ENCODE measurements around the gene CCDC68. TPM values are rescaled to one million over a fixed set of nuclear protein-coding genes. Genes with fewer than 3 reads are reported as not detected.

The CCDC68 gene
- total RNA-seq, 2 experiments from 2014 or later, result not detected

- ChIA-PET POLR2A (no interaction called here), CTCF (no interaction called here)
- Mint-ChIP-seq H3K4me3 (no peak overlapping the region), H3K9me3 (no peaks in the 10 kb centered on the region), H3K27ac (no peak overlapping the region), H3K4me1 (ENCODE audit: low read depth) (no peaks in the 10 kb centered on the region), H3K36me3 (ENCODE audit: low read depth) (no peaks in the 10 kb centered on the region), H3K27me3 (no peaks in the 10 kb centered on the region)
- Histone ChIP-seq H3K27me3 (ENCODE audit: control insufficient read depth in 1 of 2, insufficient read depth in 2 of 2, low read length in 2 of 2) (no peaks in the 10 kb centered on the region), H3K27ac (ENCODE audit: low read depth in 1 of 2, low read length in 2 of 2) (no peak overlapping the region), H3K4me3 (ENCODE audit: low read length) (no peak overlapping the region), H3K9me3 (ENCODE audit: control insufficient read depth in 1 of 2, insufficient read depth in 1 of 2, low read length in 2 of 2) (no peaks in the 10 kb centered on the region), H3K4me1 (ENCODE audit: insufficient read depth, low read length) (no peaks in the 10 kb centered on the region), H3K36me3 (ENCODE audit: insufficient read depth, low read length) (no peaks in the 10 kb centered on the region)
- intact Hi-C loops (cut with DNase I, micrococcal nuclease), result no loop called here
- TF ChIP-seq CTCF (IDR thresholded peaks at IDR 0.05), result no peak
- no peak for DNase-seq
- no peak for ATAC-seq (ENCODE audit: poor library complexity)
Observed at GRCh38 chr18:54932472-54932871, 26.8 kb downstream of the CCDC68 start.

- intact Hi-C loops (cut with DNase I, micrococcal nuclease), result no loop called here
- no peak for TF ChIP-seq CTCF (IDR thresholded peaks at IDR 0.05)
- H3K27me3 ChIP-seq (ENCODE audit: control insufficient read depth in 1 of 2, insufficient read depth in 2 of 2, low read length in 2 of 2), result no peaks in the 10 kb centered on the region
- H3K36me3 Mint-ChIP-seq (ENCODE audit: low read depth), result no peaks in the 10 kb centered on the region
- H3K27me3 Mint-ChIP-seq, result no peaks in the 10 kb centered on the region
- H3K9me3 Mint-ChIP-seq, result no peaks in the 10 kb centered on the region
- no peak overlapping the region for H3K4me3 Mint-ChIP-seq
- no peaks in the 10 kb centered on the region for H3K9me3 ChIP-seq (ENCODE audit: control insufficient read depth in 1 of 2, insufficient read depth in 1 of 2, low read length in 2 of 2)
- H3K27ac Mint-ChIP-seq, result no peak overlapping the region
- DNase-seq (no peak), ATAC-seq (ENCODE audit: poor library complexity) (no peak)
- no peaks in the 10 kb centered on the region for H3K4me1 Mint-ChIP-seq (ENCODE audit: low read depth)
- ChIA-PET CTCF (no interaction called here), POLR2A (no interaction called here)
- H3K4me1 ChIP-seq (ENCODE audit: insufficient read depth, low read length), result no peaks in the 10 kb centered on the region
- H3K36me3 ChIP-seq (ENCODE audit: insufficient read depth, low read length), result no peaks in the 10 kb centered on the region
- no peak overlapping the region for H3K27ac ChIP-seq (ENCODE audit: low read depth in 1 of 2, low read length in 2 of 2)
- H3K4me3 ChIP-seq (ENCODE audit: low read length), result no peak overlapping the region
Observed at GRCh38 chr18:54931152-54931551, 28.1 kb downstream of the CCDC68 start.

- Histone ChIP-seq H3K9me3 (ENCODE audit: control insufficient read depth in 1 of 2, insufficient read depth in 1 of 2, low read length in 2 of 2) (no peaks in the 10 kb centered on the region), H3K36me3 (ENCODE audit: insufficient read depth, low read length) (no peaks in the 10 kb centered on the region), H3K27me3 (ENCODE audit: control insufficient read depth in 1 of 2, insufficient read depth in 2 of 2, low read length in 2 of 2) (no peaks in the 10 kb centered on the region), H3K27ac (ENCODE audit: low read depth in 1 of 2, low read length in 2 of 2) (no peak overlapping the region), H3K4me1 (ENCODE audit: insufficient read depth, low read length) (no peaks in the 10 kb centered on the region), H3K4me3 (ENCODE audit: low read length) (no peak overlapping the region)
- Mint-ChIP-seq H3K27ac (no peak overlapping the region), H3K4me1 (ENCODE audit: low read depth) (no peaks in the 10 kb centered on the region), H3K4me3 (no peak overlapping the region), H3K27me3 (no peaks in the 10 kb centered on the region), H3K36me3 (ENCODE audit: low read depth) (no peaks in the 10 kb centered on the region), H3K9me3 (no peaks in the 10 kb centered on the region)
- no peak for TF ChIP-seq CTCF (IDR thresholded peaks at IDR 0.05)
- ChIA-PET CTCF (no interaction called here), POLR2A (no interaction called here)
- DNase-seq (no peak), ATAC-seq (ENCODE audit: poor library complexity) (no peak)
- intact Hi-C loops (cut with DNase I, micrococcal nuclease), result no loop called here
Observed at GRCh38 chr18:54928236-54928635, 31.0 kb downstream of the CCDC68 start.
